Measurements from ENCODE around the gene BLMH. TPM values are rescaled to one million over a fixed set of nuclear protein-coding genes. Genes with fewer than 3 reads are reported as not detected.
A peak's percentile ranks its signal among the peaks of the same experiment; 100 is the strongest.

Gene BLMH
- total RNA-seq, result 60.9 and 64.2 TPM in 2 replicates
- long read RNA-seq, transcript BLMH-201 (12 exons, 2,365 nt), result major isoform, 327 of 374 reads
- long read RNA-seq, partial matches to known transcripts, result 15 of 374 reads
- long read RNA-seq, other reads (novel, unspliced or antisense), result 31 of 374 reads

- peak within 1 kb of the TSS; percentile 88 for H3K4me3 Mint-ChIP-seq (ENCODE audit: low read depth)
- DNase-seq (ENCODE audit: low spot score, unreplicated experiment), result peak; percentile 51
- TF ChIP-seq CTCF (IDR thresholded peaks at IDR 0.05; ENCODE audit: unreplicated experiment), result no peak
- H3K36me3 Mint-ChIP-seq (ENCODE audit: insufficient read depth), result peaks cover 3% of the 10 kb centered on the region
- H3K9me3 Mint-ChIP-seq (ENCODE audit: low read depth), result no peaks in the 10 kb centered on the region
- peaks cover 4% of the 10 kb centered on the region for H3K4me1 Mint-ChIP-seq (ENCODE audit: low read depth)
- H3K27me3 Mint-ChIP-seq, result no peaks in the 10 kb centered on the region
- peak within 1 kb of the TSS; percentile 89 for H3K27ac Mint-ChIP-seq
These were observed at the start of gene BLMH for GRCh38 chr17:30291543-30292285. Gene BLMH, minus strand, starts transcription at chr17:30291944. Its CDS starts 125 bp downstream, at chr17:30291819.

- H3K4me1 Mint-ChIP-seq (ENCODE audit: low read depth), result peaks cover 55% of the 10 kb centered on the region
- peaks cover 4% of the 10 kb centered on the region for H3K9me3 Mint-ChIP-seq (ENCODE audit: low read depth)
- peak overlapping the region; percentile 59 for H3K27ac Mint-ChIP-seq
These were observed 49.1 kb upstream of the BLMH start for GRCh38 chr17:30340801-30341356.

GRCh38 chr17:30339086-30339485 lies 47.3 kb upstream of the BLMH start:
- Mint-ChIP-seq H3K27ac (no peak overlapping the region), H3K27me3 (no peaks in the 10 kb centered on the region), H3K36me3 (ENCODE audit: insufficient read depth) (no peaks in the 10 kb centered on the region), H3K9me3 (ENCODE audit: low read depth) (peaks cover 4% of the 10 kb centered on the region), H3K4me3 (ENCODE audit: low read depth) (no peak overlapping the region), H3K4me1 (ENCODE audit: low read depth) (peaks cover 41% of the 10 kb centered on the region)
- TF ChIP-seq CTCF (IDR thresholded peaks at IDR 0.05; ENCODE audit: unreplicated experiment), result no peak
- DNase-seq (ENCODE audit: low spot score, unreplicated experiment), result no peak

More at GRCh38 chr17:30340801-30341356, 49.1 kb upstream of the BLMH start:
- TF ChIP-seq CTCF (IDR thresholded peaks at IDR 0.05; ENCODE audit: unreplicated experiment), result no peak
- no peak for DNase-seq (ENCODE audit: low spot score, unreplicated experiment)
- Mint-ChIP-seq H3K27me3 (no peaks in the 10 kb centered on the region), H3K4me3 (ENCODE audit: low read depth) (no peak overlapping the region), H3K36me3 (ENCODE audit: insufficient read depth) (no peaks in the 10 kb centered on the region)

GRCh38 chr17:30337393-30337999 lies 45.8 kb upstream of the BLMH start:
- H3K4me1 Mint-ChIP-seq (ENCODE audit: low read depth), result peaks cover 43% of the 10 kb centered on the region
- no peak for TF ChIP-seq CTCF (IDR thresholded peaks at IDR 0.05; ENCODE audit: unreplicated experiment)
- no peak overlapping the region for H3K4me3 Mint-ChIP-seq (ENCODE audit: low read depth)
- H3K9me3 Mint-ChIP-seq (ENCODE audit: low read depth), result peaks cover 10% of the 10 kb centered on the region
- no peaks in the 10 kb centered on the region for H3K27me3 Mint-ChIP-seq
- DNase-seq (ENCODE audit: low spot score, unreplicated experiment), result no peak
- no peaks in the 10 kb centered on the region for H3K36me3 Mint-ChIP-seq (ENCODE audit: insufficient read depth)
- no peak overlapping the region for H3K27ac Mint-ChIP-seq

Data from progenitor cell of endocrine pancreas (in vitro differentiated cells).